Loucy (cell line): ENCODE results near the gene TMED10.

Experiments
- H2AFZ ChIP-seq: fragments of 200-600 bp; sonication (generic); 2 replicates; pipeline ENCODE4 v1.6.0; 2016; ENCODE audit warnings: antibody characterized with exemption, mild to moderate bottlenecking, low read length, moderate library complexity
- H3F3A ChIP-seq: fragments of 200-600 bp; 2 replicates; pipeline ENCODE4 v1.6.0; 2016; ENCODE audit warnings: antibody characterized with exemption, low read depth, mild to moderate bottlenecking
- H3K27me3 ChIP-seq: fragments of 200-600 bp; sonication (generic); 2 replicates; pipeline ENCODE4 v1.6.1; 2014; ENCODE audit warnings: low read length, mild to moderate bottlenecking; ENCODE audit not compliant: insufficient read depth, poor library complexity, severe bottlenecking
- H3K36me3 ChIP-seq: fragments of 200-600 bp; sonication (generic); 2 replicates; pipeline ENCODE4 v1.6.1; 2016; ENCODE audit warnings: low read length; ENCODE audit not compliant: insufficient read depth
- H3K4me1 ChIP-seq: fragments of 200-600 bp; sonication (generic); 2 replicates; pipeline ENCODE4 v1.5.1; 2014; ENCODE audit warnings: low read length, mild to moderate bottlenecking; ENCODE audit not compliant: insufficient read depth, poor library complexity, severe bottlenecking
- H3K4me2 ChIP-seq: fragments of 200-600 bp; sonication (generic); 2 replicates; pipeline ENCODE4 v1.6.0; 2014; ENCODE audit warnings: antibody characterized with exemption, low read length, low read depth, mild to moderate bottlenecking; ENCODE audit not compliant: poor library complexity, severe bottlenecking
- H3K4me3 ChIP-seq: fragments of 200-600 bp; sonication (generic); 2 replicates; pipeline ENCODE4 v1.5.1; 2014; ENCODE audit warnings: low read length, mild to moderate bottlenecking, mixed read lengths; ENCODE audit not compliant: poor library complexity, severe bottlenecking
- H3K79me2 ChIP-seq: fragments of 200-600 bp; sonication (generic); 2 replicates; pipeline ENCODE4 v1.6.1; 2014; ENCODE audit warnings: low read length; ENCODE audit not compliant: insufficient read depth
- H3K9ac ChIP-seq: fragments of 200-600 bp; sonication (generic); 2 replicates; pipeline ENCODE4 v1.6.0; 2014; ENCODE audit warnings: mild to moderate bottlenecking, low read depth, low read length, moderate library complexity; ENCODE audit not compliant: poor library complexity, severe bottlenecking
- H3K9me2 ChIP-seq: fragments of 200-600 bp; sonication (generic); replicated peaks from 2 replicates; pipeline ENCODE4 v1.6.1; 2016; ENCODE audit warnings: low read depth, low read length, mixed read lengths
- H3K9me3 ChIP-seq: fragments of 200-600 bp; sonication (generic); 2 replicates; pipeline ENCODE4 v1.6.1; 2014; ENCODE audit warnings: mild to moderate bottlenecking, antibody characterized with exemption, low read length, low read depth; ENCODE audit not compliant: insufficient read depth
- H4K20me1 ChIP-seq: fragments of 200-600 bp; sonication (generic); 2 replicates; pipeline ENCODE4 v1.6.0; 2014; ENCODE audit warnings: antibody characterized with exemption, low read length, mild to moderate bottlenecking; ENCODE audit not compliant: insufficient read depth, poor library complexity, severe bottlenecking
- CTCF ChIP-seq: fragments of 200-600 bp; sonication (generic); conservative IDR thresholded peaks from 2 replicates; pipeline ENCODE4 v1.5.1; 2014; ENCODE audit warnings: mild to moderate bottlenecking, antibody characterized with exemption, low read length
- EZH2phosphoT487 ChIP-seq: fragments of 200-600 bp; IDR thresholded peaks from 2 replicates; pipeline ENCODE4 v1.6.1; 2018; ENCODE audit warnings: antibody characterized with exemption, mild to moderate bottlenecking, moderate library complexity, borderline replicate concordance

Gene TMED10

DNA sequence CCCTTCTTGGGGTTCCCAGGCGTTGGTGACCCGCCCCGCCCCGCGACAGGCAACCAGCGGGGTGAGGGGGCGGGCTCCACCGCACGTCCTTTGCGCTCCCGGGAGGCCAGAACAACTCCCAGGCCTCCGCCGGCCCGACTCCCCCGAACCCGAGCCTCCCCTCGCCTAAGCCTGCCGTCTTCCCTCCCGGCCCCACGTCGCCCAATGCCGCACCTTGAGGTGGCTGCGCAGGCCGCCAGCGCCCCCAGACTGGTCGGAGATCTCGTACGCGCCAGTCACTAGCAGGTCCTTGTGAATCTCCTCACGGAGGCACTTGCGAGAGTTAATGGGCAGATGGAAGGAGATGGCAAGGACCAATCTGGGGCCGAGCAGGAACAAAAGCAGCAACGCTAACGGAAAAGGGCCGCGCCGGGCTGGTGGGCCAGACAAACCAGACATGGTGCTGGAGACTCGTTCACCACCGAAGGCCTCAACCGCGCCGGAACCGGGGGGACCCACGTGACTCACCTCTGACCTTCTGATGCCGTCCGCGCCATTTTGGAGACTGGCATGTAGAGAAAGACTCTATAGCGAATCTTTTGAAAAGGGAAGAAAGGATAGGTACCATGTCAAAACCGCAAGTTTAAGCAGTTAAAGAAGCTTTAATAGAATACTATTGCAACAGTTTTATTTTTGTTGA lies at the start of gene TMED10:
TMED10 (minus strand) TSS at position 471 of the 679 bp plus-strand sequence; CDS start at position 438, 33 bp downstream.
- H3K9me2 ChIP-seq = no peaks in the 10 kb centered on the region
- H4K20me1 ChIP-seq = peaks cover 38% of the 10 kb centered on the region
- no peaks in the 10 kb centered on the region for H3K27me3 ChIP-seq
- H3K4me2 ChIP-seq = peak within 1 kb of the TSS; percentile 79
- H3K4me3 ChIP-seq = peak within 1 kb of the TSS; percentile 76
- H3F3A ChIP-seq = no peaks in the 10 kb centered on the region
- H3K79me2 ChIP-seq = peaks cover 46% of the 10 kb centered on the region
- peaks cover 36% of the 10 kb centered on the region for H3K4me1 ChIP-seq
- peak within 1 kb of the TSS; percentile 90 for H2AFZ ChIP-seq
- no peaks in the 10 kb centered on the region for H3K9me3 ChIP-seq
- H3K9ac ChIP-seq = peak within 1 kb of the TSS; percentile 78
- H3K36me3 ChIP-seq = no peaks in the 10 kb centered on the region
- TF ChIP-seq CTCF = no peak
- TF ChIP-seq EZH2phosphoT487 = no peak

DNA sequence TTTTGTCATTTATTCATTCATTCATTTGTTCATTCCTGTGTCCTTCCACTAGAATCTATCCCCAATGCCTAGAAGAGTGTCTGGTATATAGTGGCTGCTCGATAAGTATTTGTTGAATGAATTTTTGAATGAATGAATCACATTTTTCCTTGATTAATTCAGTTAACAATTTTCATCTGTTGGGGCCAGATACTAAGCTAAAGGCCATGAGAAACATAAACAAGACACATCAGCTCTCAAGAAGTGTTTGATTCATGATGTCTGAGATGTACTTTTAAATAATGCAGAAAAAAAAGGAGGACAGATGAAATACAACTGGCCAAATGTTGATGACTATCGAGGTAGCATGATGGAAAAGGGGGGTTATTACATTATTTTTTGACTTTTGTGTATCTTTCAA lies 48.1 kb upstream of the TMED10 start:
- Histone ChIP-seq H3K27me3 (no peaks in the 10 kb centered on the region), H3K4me1 (peaks cover 34% of the 10 kb centered on the region), H3K4me3 (no peak overlapping the region), H2AFZ (no peak overlapping the region), H3K9me2 (no peaks in the 10 kb centered on the region), H3K36me3 (no peaks in the 10 kb centered on the region), H3F3A (no peaks in the 10 kb centered on the region), H3K9me3 (no peaks in the 10 kb centered on the region), H3K4me2 (no peak overlapping the region), H3K9ac (peak overlapping the region; percentile 57), H3K79me2 (no peaks in the 10 kb centered on the region), H4K20me1 (no peaks in the 10 kb centered on the region)
- TF ChIP-seq EZH2phosphoT487 (no peak), CTCF (no peak)

- Histone ChIP-seq H3K4me1 (peaks cover 25% of the 10 kb centered on the region), H3F3A (no peaks in the 10 kb centered on the region), H3K4me3 (peak overlapping the region; percentile 8), H3K27me3 (no peaks in the 10 kb centered on the region), H3K4me2 (peak overlapping the region; percentile 54), H3K36me3 (no peaks in the 10 kb centered on the region), H3K9me2 (no peaks in the 10 kb centered on the region), H3K9me3 (no peaks in the 10 kb centered on the region), H2AFZ (peak overlapping the region; percentile 44), H4K20me1 (no peaks in the 10 kb centered on the region), H3K9ac (peak overlapping the region; percentile 57), H3K79me2 (no peaks in the 10 kb centered on the region)
- TF ChIP-seq CTCF (no peak), EZH2phosphoT487 (no peak)
Measured at GRCh38 chr14:75223664-75224154, 47.3 kb upstream of the TMED10 start.
